GM21423 (cell line): ENCODE measurements around the gene OOSP3.
"Not testable (repeated sequence)": the region's sequence is repeated elsewhere in the genome, so short reads cannot be mapped to it uniquely, and the experiment has no call there.

ENCODE experiments used
- ATAC-seq: cut with Tn5 transposase; IDR thresholded peaks from one replicate; pipeline ENCODE4 v1.9.1; 2021; ENCODE audit warnings: mild to moderate bottlenecking, moderate library complexity; ENCODE audit not compliant: unreplicated experiment

The OOSP3 gene

GRCh38 chr11:59878575-59878974, at the start of gene OOSP3:
Gene OOSP3, plus strand, starts transcription at chr11:59878782. Its CDS starts 27 bp downstream, at chr11:59878809.
- no peak for ATAC-seq

- no peak for ATAC-seq
These were observed 49.2 kb upstream of the OOSP3 start for GRCh38 chr11:59829358-59829757.

- ATAC-seq, result no peak
These were observed 45.0 kb upstream of the OOSP3 start for GRCh38 chr11:59833602-59834001.

- ATAC-seq, result no peak
These were observed 39.0 kb upstream of the OOSP3 start for GRCh38 chr11:59839615-59840014.

GRCh38 chr11:59841514-59841913, 37.1 kb upstream of the OOSP3 start:
- ATAC-seq, result peak; percentile 90

- no peak for ATAC-seq
These were observed 36.3 kb upstream of the OOSP3 start for GRCh38 chr11:59842316-59842715.

- no peak for ATAC-seq
These were observed 33.2 kb upstream of the OOSP3 start, which contains the start of gene CBLIF for GRCh38 chr11:59845399-59845798. Gene CBLIF, minus strand, starts transcription at chr11:59845499. Its CDS starts 46 bp downstream, at chr11:59845453.

GRCh38 chr11:59846556-59846955, 32.0 kb upstream of the OOSP3 start:
- ATAC-seq, result no peak

- ATAC-seq, result no peak
These were observed 31.0 kb upstream of the OOSP3 start for GRCh38 chr11:59847626-59848025.

- ATAC-seq, result not testable (repeated sequence)
These were observed 30.1 kb upstream of the OOSP3 start for GRCh38 chr11:59848439-59848838.

GRCh38 chr11:59849129-59849528, 29.5 kb upstream of the OOSP3 start:
- no peak for ATAC-seq

- not testable (repeated sequence) for ATAC-seq
These were observed 29.0 kb upstream of the OOSP3 start for GRCh38 chr11:59849551-59849950.

GRCh38 chr11:59851416-59851815, 27.2 kb upstream of the OOSP3 start:
- ATAC-seq, result not testable (repeated sequence)

- ATAC-seq, result no peak
These were observed 23.7 kb upstream of the OOSP3 start for GRCh38 chr11:59854871-59855270.

GRCh38 chr11:59857439-59858434, 20.8 kb upstream of the OOSP3 start:
- ATAC-seq, result no peak

GRCh38 chr11:59859673-59860072, 18.9 kb upstream of the OOSP3 start:
- ATAC-seq, result no peak

GRCh38 chr11:59862252-59862651, 16.3 kb upstream of the OOSP3 start:
- ATAC-seq, result no peak

GRCh38 chr11:59865031-59865430, 13.6 kb upstream of the OOSP3 start:
- no peak for ATAC-seq

- ATAC-seq, result no peak
These were observed 12.2 kb upstream of the OOSP3 start, which contains the start of gene TCN1 for GRCh38 chr11:59866397-59866796. Gene TCN1, minus strand, starts transcription at chr11:59866487. Its CDS starts 17 bp downstream, at chr11:59866470.

- no peak for ATAC-seq
These were observed 11.7 kb upstream of the OOSP3 start for GRCh38 chr11:59866836-59867235.

- no peak for ATAC-seq
These were observed 10.6 kb upstream of the OOSP3 start for GRCh38 chr11:59867946-59868345.

GRCh38 chr11:59872076-59872475, 6.5 kb upstream of the OOSP3 start:
- ATAC-seq, result no peak
